Glomerular endothelial cell (primary cell): ENCODE results near the gene KCNJ13. TPM values are rescaled to one million over a fixed set of nuclear protein-coding genes. Genes with fewer than 3 reads are reported as not detected.

Source experiments
- DNase-seq: peaks from one replicate; pipeline ENCODE4 v3.0.0-alpha.2; 2011; ENCODE audit warnings: low read depth, low spot score; ENCODE audit errors: extremely low read depth
- total RNA-seq: library from RNA; depleted of rRNA; stranded (reverse); fragments of >200 nt; gene quantifications from 2 replicates; pipeline ENCODE4 v1.2.3, GENCODE V29; 2015

The KCNJ13 gene
- total RNA-seq: not detected in 2 replicates

- DNase-seq: no peak
Observed at GRCh38 chr2:232776435-232776834, at the start of gene KCNJ13. KCNJ13 (minus strand) TSS chr2:232776565; CDS start chr2:232771362, 5,203 bp downstream.

GRCh38 chr2:232817756-232818155 is 41.4 kb upstream of the KCNJ13 start:
- no peak for DNase-seq

GRCh38 chr2:232816657-232817056 is 40.3 kb upstream of the KCNJ13 start:
- no peak for DNase-seq

GRCh38 chr2:232815569-232815968 is 39.2 kb upstream of the KCNJ13 start:
- DNase-seq: no peak

GRCh38 chr2:232810444-232810843 is 34.1 kb upstream of the KCNJ13 start:
- DNase-seq: no peak

- DNase-seq: no peak
Observed at GRCh38 chr2:232809349-232810124, 33.2 kb upstream of the KCNJ13 start.

GRCh38 chr2:232802091-232802490 is 25.7 kb upstream of the KCNJ13 start:
- DNase-seq: no peak

- no peak for DNase-seq
Observed at GRCh38 chr2:232800166-232800565, 23.8 kb upstream of the KCNJ13 start.

- DNase-seq: no peak
Observed at GRCh38 chr2:232798187-232798586, 21.8 kb upstream of the KCNJ13 start.

GRCh38 chr2:232795920-232796319 is 19.6 kb upstream of the KCNJ13 start:
- DNase-seq: no peak

GRCh38 chr2:232794981-232795380 is 18.6 kb upstream of the KCNJ13 start:
- DNase-seq: no peak

- no peak for DNase-seq
Observed at GRCh38 chr2:232793271-232793670, 16.9 kb upstream of the KCNJ13 start.

- no peak for DNase-seq
Observed at GRCh38 chr2:232791518-232791917, 15.2 kb upstream of the KCNJ13 start.

GRCh38 chr2:232789082-232789481 is 12.7 kb upstream of the KCNJ13 start:
- no peak for DNase-seq

- no peak for DNase-seq
Observed at GRCh38 chr2:232787806-232788205, 11.4 kb upstream of the KCNJ13 start.

GRCh38 chr2:232783278-232783677 is 6.9 kb upstream of the KCNJ13 start:
- DNase-seq: no peak

GRCh38 chr2:232781765-232782164 is 5.4 kb upstream of the KCNJ13 start:
- no peak for DNase-seq

- no peak for DNase-seq
Observed at GRCh38 chr2:232779934-232780333, 3.6 kb upstream of the KCNJ13 start.

- DNase-seq: no peak
Observed at GRCh38 chr2:232779465-232779864, 3.1 kb upstream of the KCNJ13 start.

- no peak for DNase-seq
Observed at GRCh38 chr2:232777276-232777675, 911 bp upstream of the KCNJ13 start.

- no peak for DNase-seq
Observed at GRCh38 chr2:232773815-232774214, 2.5 kb downstream of the KCNJ13 start.

- no peak for DNase-seq
Observed at GRCh38 chr2:232772531-232772930, 3.8 kb downstream of the KCNJ13 start.

- DNase-seq: no peak
Observed at GRCh38 chr2:232771870-232772269, 4.5 kb downstream of the KCNJ13 start.
